Activated naive CD8-positive, alpha-beta T cell treated with anti-CD3 and anti-CD28 coated beads, Interleukin-2, amount 50 U/mL, for 16 hours (primary cell): Measurements from ENCODE around the gene ANXA8.

Experiments
- DNase-seq: peaks from one replicate; pipeline ENCODE4 v3.0.0-alpha.2; 2020; ENCODE audit warnings: low read depth, low spot score

ANXA8 gene

DNA sequence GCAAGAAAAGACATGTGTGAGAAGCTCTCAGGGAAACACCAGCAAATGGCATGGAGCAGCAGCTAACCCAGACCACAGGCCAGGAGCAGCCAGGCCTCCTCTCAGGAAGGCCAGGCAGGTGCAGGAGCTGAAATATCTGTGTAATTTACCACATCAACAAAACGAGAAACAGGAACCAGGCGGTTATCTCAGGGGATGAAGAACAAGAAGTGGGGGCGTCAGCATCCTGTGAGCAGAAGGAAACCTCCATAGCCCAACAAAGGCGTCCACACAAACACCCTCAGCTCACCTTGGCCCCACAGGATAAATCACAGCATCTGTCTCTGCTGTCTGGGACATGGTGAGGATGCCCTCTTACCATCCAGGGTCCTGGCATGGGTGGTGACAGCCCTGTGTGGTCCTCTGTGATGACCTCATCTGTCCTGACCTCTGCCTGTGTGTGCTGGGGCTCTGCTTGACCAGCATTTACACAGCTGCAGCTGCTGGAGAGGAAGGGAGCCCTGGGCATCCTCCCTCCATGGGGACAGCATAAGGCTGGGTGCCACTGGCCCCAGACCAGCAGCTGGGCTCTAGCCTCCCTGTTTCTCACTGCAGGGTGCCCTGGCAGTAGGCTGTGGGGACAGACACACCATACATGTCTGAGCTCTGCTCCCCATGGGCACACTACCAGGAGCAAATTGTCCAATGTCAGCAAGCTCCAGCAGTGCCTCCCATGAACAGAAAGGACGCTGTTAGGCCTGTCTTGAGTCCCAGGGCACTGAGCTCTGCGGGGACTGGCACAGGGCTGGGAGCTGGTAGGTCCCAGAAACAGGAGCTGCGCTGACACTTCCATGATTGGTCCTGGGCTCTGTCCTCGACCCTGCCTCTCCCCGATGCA, 34.6 kb downstream of the ANXA8 start:
- no peak for DNase-seq

DNA sequence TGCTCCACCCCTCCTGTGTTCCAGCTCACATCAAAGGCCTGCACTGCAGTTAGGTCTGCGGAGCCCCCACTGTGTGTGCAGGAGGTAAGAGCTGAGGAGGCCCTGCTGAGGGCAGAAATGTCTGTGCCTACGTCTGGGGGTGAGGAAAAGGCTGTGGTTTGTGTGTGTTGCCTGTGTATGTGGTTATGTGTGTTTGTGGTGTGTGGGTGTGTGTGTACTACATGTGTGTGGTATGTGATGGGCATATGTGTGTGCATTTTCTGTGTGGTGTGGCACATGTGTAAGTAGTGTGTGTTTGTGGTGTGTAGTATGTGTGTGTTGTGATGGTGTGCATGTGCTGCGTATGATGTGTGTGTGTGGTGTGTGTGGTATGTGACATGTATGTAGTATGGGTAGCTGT, 36.2 kb downstream of the ANXA8 start:
- DNase-seq, result no peak

GRCh38 chr10:47447209-47447608, 36.7 kb downstream of the ANXA8 start:
- no peak for DNase-seq

- DNase-seq, result no peak
These were observed 38.2 kb downstream of the ANXA8 start for GRCh38 chr10:47445720-47446119.

GRCh38 chr10:47444047-47444446, 39.9 kb downstream of the ANXA8 start:
- DNase-seq, result no peak

DNA sequence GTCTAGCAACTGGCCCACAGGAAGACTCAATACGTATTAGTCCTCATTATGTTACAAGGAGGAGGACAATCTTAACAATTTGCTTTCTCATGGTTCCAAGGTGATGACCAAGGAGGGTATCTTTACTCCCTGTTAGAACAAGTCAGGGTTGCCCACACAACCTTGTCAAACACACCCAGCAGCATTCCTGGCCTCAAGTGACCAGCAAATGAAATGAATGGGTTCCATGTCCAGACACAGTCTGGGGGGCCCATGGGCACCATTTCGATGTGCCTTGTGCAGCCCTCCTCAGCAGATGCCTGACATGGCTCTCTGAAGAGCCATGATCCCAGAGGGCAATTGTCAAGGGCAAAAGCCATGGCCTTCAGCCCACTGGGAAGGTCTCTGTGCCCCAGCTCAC, 40.8 kb downstream of the ANXA8 start:
- DNase-seq, result no peak

GRCh38 chr10:47442351-47442750, 41.6 kb downstream of the ANXA8 start:
- DNase-seq, result no peak

GRCh38 chr10:47441938-47442337, 42.0 kb downstream of the ANXA8 start:
- DNase-seq, result no peak

DNA sequence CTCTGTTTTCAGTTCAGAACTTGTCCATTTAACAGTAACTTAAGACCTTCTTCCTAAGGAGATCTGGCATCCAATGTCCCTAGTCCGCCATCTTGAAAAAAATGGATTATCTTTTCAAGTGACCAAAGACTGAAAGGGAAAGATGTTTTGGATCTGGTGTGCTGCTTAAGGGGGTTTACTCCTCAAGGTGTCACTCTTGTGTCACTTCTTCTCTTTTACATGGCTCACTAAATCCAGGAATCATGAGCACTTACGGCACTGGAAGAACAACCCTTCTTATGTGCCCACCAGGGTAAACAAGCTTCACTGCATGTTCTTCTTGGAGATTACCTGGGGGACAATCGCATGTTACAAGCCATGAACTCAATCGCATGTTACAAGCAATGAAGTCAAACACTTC, 43.7 kb downstream of the ANXA8 start:
- no peak for DNase-seq

DNA sequence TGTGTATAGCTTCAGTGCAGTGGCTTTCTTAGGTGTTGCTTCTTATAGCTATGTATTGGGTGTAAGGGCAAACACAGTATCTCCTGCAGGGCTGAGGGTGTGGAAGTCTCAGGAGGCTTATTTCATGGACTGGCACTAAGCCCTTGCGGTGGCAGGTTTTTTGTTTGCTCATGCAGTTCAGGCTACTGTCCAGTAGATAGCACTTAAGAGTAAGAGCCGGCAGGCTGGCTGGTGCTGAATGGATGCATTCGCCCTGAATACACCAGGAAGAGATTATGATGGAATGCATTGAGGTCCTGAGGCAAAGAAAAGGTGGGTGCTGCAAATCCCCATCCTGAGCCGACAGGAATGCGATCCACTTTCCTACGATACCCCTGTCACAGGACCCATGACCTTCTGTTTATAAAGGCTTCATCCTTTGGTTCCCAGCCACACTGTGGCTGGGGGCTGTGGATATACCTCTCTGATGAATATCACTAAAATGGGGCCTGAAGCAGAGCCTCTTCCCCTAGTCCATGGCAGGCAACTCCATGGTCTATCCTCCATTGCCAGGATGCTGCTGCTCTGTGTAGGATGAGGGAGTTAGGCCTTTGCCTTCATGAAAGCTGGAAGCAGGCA, 44.9 kb downstream of the ANXA8 start:
- DNase-seq, result no peak

GRCh38 chr10:47435081-47435480, 48.8 kb downstream of the ANXA8 start:
- no peak for DNase-seq

DNA sequence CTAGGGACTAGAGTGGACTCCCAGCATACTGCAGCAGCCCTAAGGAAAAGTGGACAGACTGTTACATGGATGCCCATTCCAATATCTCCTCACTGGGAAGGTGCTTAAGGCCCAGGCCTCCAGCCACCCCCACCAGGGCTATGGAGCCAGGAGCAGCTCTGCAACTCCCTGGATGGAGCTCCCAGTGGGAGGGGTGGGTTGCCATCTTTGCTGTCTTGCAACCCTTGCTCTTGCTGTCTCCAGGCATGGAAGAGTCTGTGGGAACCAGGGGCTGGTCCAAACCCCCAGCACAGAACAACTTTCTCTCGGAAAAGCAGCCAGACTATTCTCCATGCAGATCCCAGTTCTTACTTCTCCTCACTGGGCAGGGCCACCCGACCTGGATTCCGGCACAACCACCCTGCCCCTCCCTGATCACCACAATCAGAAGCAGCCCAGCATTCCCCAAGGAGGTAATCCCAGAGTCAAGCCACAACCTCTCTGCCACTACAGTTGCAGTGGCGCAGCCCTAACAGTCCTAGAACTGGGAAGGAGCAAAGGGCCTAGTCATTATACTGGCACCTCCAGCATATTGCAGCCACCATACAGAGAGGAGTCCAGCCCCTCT, 58.0 kb downstream of the ANXA8 start:
- DNase-seq, result no peak

GRCh38 chr10:47424231-47424630, 59.7 kb downstream of the ANXA8 start:
- DNase-seq, result no peak

- no peak for DNase-seq
These were observed 60.4 kb downstream of the ANXA8 start for GRCh38 chr10:47423476-47423875.

DNA sequence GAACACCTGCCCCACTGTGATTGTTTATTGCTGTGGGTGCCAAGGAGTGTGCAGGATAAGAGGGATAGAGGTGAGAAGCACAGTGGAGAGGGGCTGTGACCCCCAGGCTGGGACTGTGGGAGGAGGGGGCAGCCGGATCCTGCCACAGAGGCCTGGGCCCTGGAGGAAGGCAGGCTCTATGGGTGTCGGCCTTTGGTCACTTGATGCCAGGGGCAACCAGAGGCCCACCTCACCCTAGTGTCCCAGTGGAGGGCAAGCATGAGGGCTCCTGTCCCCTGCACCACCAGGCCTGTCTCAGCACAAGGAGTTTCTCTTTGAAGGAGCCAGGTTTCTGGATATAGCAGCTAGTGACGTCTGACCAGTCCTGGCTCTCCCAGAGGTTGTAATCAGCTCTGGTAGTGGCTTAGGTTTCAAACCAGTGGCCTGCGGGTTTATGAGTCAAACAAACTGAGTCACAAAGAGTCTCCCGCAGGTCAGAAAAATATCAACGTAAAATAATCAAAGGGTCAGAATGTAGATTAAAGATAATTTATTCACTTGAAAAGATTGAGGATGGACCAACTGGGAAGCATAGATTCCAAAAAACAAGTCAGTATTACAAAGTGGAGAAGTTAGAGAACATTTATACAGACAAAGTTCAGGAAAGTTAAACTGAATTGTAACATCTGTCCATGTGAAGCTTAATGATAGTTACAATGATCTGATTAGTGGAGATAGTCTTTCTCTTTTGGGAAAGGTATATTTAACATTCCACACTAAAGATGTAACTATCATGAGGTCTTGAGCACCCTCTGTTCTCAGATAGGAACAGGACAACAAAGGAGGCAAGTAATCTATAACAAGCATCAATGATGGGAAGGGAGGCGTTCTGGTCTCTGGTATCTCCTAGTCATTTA, 62.6 kb downstream of the ANXA8 start:
- no peak for DNase-seq

GRCh38 chr10:47420305-47421056, 63.4 kb downstream of the ANXA8 start:
- DNase-seq, result no peak

- DNase-seq, result no peak
These were observed 64.5 kb downstream of the ANXA8 start for GRCh38 chr10:47419421-47419820.

GRCh38 chr10:47418966-47419365, 64.9 kb downstream of the ANXA8 start:
- no peak for DNase-seq

DNA sequence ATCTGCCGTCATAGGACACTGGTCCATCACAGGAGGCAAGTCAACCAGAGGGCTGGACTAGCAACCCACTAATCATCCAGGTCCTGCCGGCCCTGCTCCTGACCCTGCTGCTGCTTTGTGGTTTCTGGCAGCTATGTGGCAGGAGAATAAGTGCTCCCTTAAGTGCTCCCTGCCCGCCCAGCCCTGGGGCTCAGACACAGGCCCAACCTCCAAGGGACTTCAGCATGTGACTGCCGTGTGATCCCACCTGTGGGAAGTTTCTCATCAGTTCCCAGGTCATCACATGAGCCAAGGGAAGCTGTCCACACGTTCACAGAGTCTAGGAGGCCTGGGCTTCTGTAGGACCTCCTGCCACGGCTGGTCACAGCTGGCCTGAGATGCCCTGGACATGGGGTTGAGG, 65.6 kb downstream of the ANXA8 start:
- DNase-seq, result no peak
